Measurements from ENCODE around the gene NEK11. TPM values are rescaled to one million over a fixed set of nuclear protein-coding genes. Genes with fewer than 3 reads are reported as not detected.

The NEK11 gene
- total RNA-seq, 6 experiments from 2014 or later, result 0.25 to 1.1 (median 0.88) TPM

DNA sequence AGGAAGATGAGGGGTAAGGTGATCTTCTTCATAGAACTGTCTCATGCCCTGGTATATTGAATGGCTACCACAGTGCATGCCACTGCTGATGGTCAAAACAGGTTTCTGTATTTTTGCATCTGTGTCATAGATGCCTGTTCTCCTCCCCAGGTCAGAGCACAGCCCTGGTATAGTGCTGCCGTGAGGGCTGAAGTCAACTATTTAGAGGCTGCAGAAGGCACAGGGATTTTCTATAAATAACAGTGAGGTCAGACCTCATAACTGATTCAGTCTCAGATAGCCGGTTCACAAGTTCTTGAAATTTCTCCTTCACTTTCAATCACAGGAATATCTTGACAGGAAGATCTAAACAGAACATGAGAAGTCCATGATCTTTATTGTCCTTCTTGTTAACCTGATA, 255.7 kb downstream of the NEK11 start:
- Histone ChIP-seq H3K36me3 (no peaks in the 10 kb centered on the region), H3K27me3 (no peaks in the 10 kb centered on the region), H3K27ac (no peak overlapping the region), H3K9me3 (no peaks in the 10 kb centered on the region), H3K4me3 (no peak overlapping the region), H3K4me1 (no peaks in the 10 kb centered on the region)
- no peak for TF ChIP-seq POLR2A (IDR thresholded peaks at IDR 0.05)
- TF ChIP-seq, protein P1, sequence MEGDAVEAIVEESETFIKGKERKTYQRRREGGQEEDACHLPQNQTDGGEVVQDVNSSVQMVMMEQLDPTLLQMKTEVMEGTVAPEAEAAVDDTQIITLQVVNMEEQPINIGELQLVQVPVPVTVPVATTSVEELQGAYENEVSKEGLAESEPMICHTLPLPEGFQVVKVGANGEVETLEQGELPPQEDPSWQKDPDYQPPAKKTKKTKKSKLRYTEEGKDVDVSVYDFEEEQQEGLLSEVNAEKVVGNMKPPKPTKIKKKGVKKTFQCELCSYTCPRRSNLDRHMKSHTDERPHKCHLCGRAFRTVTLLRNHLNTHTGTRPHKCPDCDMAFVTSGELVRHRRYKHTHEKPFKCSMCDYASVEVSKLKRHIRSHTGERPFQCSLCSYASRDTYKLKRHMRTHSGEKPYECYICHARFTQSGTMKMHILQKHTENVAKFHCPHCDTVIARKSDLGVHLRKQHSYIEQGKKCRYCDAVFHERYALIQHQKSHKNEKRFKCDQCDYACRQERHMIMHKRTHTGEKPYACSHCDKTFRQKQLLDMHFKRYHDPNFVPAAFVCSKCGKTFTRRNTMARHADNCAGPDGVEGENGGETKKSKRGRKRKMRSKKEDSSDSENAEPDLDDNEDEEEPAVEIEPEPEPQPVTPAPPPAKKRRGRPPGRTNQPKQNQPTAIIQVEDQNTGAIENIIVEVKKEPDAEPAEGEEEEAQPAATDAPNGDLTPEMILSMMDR (IDR thresholded peaks at IDR 0.05), result no peak
- 83% methylated on average over 1 of the region's 2 CpGs for WGBS (ENCODE audit: insufficient coverage, low coverage, low lambda C conversion rate, missing lambda C conversion rate)
- ATAC-seq, result no peak
- no peak for DNase-seq
- intact Hi-C loops (cut with DNase I), result no loop called here

DNA sequence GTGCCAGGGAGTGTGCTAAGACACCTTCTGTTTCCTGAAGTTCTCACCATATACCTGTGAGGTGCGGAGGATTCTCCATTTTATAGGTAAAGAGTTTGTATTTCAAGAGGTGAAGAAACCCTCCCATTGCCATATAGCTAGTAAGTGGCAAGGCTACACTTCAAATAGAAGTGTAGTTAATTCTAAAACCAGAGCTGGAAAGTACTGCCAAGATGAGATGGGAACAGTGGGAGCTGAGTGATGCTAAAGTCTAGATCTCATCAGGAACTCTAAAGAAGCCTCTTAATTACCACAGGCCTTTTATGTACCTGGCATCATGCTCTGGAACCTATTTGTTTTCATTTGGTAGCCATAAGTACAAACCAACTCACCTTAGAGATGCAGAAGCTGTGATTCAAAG, 256.3 kb downstream of the NEK11 start:
- no peak overlapping the region for H3K4me3 ChIP-seq
- H3K9me3 ChIP-seq, result no peaks in the 10 kb centered on the region
- H3K27me3 ChIP-seq, result no peaks in the 10 kb centered on the region
- H3K36me3 ChIP-seq, result no peaks in the 10 kb centered on the region
- no peak overlapping the region for H3K27ac ChIP-seq
- 56% methylated on average over 1 of the region's 1 CpG for whole genome bisulfite sequencing (ENCODE audit: insufficient coverage, low coverage, low lambda C conversion rate, missing lambda C conversion rate)
- TF ChIP-seq, protein P1 (IDR thresholded peaks at IDR 0.05), result no peak
- no peak for TF ChIP-seq POLR2A (IDR thresholded peaks at IDR 0.05)
- DNase-seq (no peak), ATAC-seq (no peak)
- H3K4me1 ChIP-seq, result no peaks in the 10 kb centered on the region
- intact Hi-C loops (cut with DNase I), result no loop called here

DNA sequence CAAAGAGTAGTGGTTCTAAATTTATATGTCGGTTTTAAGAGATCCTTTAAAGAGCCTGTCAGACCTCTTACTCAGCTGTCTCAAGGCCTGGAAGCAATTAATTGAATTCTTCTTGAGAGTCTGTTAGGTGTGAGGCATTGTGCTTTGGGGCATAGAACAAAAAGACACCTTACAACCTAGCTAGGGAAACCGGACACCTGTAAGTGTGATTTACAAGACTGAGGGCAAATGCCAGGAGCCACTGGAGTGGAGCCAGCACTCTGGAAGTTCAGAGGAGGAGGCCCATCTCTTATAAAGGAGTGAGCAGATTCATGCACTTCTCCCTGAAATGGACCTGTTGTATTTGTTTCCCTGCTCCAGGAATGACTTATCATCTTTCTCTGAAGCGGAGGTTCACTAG, 257.2 kb downstream of the NEK11 start:
- TF ChIP-seq, protein P1 (IDR thresholded peaks at IDR 0.05), result no peak
- TF ChIP-seq POLR2A (IDR thresholded peaks at IDR 0.05), result no peak
- no peaks in the 10 kb centered on the region for H3K4me1 ChIP-seq
- intact Hi-C loops (cut with DNase I), result no loop called here
- no peak overlapping the region for H3K4me3 ChIP-seq
- 62% methylated on average over 3 of the region's 3 CpGs for WGBS (ENCODE audit: insufficient coverage, low coverage, low lambda C conversion rate, missing lambda C conversion rate)
- H3K9me3 ChIP-seq, result no peaks in the 10 kb centered on the region
- no peaks in the 10 kb centered on the region for H3K36me3 ChIP-seq
- no peak for ATAC-seq
- DNase-seq, result no peak
- H3K27me3 ChIP-seq, result no peaks in the 10 kb centered on the region
- H3K27ac ChIP-seq, result no peak overlapping the region

DNA sequence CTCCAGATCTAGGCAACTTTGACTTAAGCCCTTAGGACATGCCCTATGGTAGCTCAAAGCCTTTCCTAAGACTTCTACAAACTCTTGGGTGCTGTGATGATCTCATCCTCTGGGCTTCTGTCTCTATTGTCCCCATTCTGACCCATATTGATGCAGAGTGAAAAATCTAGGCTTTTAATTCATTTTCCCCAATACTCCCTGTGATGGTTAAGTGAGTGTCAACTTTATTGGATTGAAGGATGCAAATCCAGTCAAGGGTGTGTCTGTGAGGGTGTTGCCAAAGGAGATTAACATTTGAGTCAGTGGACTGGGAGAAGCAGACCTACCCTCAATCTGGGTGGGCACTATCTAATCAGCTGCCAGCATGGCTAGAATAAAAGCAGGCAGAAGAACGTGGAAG, 257.6 kb downstream of the NEK11 start:
- intact Hi-C loops (cut with DNase I), result no loop called here
- no CpG with 5 or more reads among the region's 1 CpG for WGBS (ENCODE audit: insufficient coverage, low coverage, low lambda C conversion rate, missing lambda C conversion rate)
- DNase-seq (no peak), ATAC-seq (no peak)
- TF ChIP-seq, protein P1 (IDR thresholded peaks at IDR 0.05), result no peak
- TF ChIP-seq POLR2A (IDR thresholded peaks at IDR 0.05), result no peak
- Histone ChIP-seq H3K36me3 (no peaks in the 10 kb centered on the region), H3K27ac (no peak overlapping the region), H3K9me3 (no peaks in the 10 kb centered on the region), H3K4me3 (no peak overlapping the region), H3K4me1 (no peaks in the 10 kb centered on the region), H3K27me3 (no peaks in the 10 kb centered on the region)

DNA sequence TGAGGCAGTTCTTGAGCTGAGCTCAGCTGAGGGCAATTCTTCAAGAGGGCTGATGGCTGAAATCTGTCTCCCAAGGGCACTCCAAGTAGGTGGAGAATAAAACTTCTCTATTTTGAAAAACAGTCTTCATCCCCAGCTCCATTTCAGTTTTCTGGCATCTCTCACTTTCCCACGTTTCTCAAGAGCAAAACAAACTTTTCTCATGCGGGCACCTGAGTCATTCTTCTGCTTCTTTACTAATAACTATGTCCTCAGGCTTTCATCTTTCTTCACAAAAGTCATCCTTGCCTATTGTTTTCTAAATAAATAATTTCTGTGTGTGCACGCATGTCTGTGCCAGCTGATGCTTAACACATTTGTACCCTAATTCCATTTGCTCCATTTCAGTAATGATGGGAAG, 258.8 kb downstream of the NEK11 start:
- Histone ChIP-seq H3K27me3 (no peaks in the 10 kb centered on the region), H3K36me3 (no peaks in the 10 kb centered on the region), H3K27ac (no peak overlapping the region), H3K9me3 (no peaks in the 10 kb centered on the region), H3K4me3 (no peak overlapping the region), H3K4me1 (no peaks in the 10 kb centered on the region)
- ATAC-seq (no peak), DNase-seq (no peak)
- intact Hi-C loops (cut with DNase I), result no loop called here
- 58% methylated on average over 3 of the region's 3 CpGs for WGBS (ENCODE audit: insufficient coverage, low coverage, low lambda C conversion rate, missing lambda C conversion rate)
- TF ChIP-seq, protein P1 (IDR thresholded peaks at IDR 0.05), result no peak
- no peak for TF ChIP-seq POLR2A (IDR thresholded peaks at IDR 0.05)
